Measurements from ENCODE around the gene BTD.

DNA sequence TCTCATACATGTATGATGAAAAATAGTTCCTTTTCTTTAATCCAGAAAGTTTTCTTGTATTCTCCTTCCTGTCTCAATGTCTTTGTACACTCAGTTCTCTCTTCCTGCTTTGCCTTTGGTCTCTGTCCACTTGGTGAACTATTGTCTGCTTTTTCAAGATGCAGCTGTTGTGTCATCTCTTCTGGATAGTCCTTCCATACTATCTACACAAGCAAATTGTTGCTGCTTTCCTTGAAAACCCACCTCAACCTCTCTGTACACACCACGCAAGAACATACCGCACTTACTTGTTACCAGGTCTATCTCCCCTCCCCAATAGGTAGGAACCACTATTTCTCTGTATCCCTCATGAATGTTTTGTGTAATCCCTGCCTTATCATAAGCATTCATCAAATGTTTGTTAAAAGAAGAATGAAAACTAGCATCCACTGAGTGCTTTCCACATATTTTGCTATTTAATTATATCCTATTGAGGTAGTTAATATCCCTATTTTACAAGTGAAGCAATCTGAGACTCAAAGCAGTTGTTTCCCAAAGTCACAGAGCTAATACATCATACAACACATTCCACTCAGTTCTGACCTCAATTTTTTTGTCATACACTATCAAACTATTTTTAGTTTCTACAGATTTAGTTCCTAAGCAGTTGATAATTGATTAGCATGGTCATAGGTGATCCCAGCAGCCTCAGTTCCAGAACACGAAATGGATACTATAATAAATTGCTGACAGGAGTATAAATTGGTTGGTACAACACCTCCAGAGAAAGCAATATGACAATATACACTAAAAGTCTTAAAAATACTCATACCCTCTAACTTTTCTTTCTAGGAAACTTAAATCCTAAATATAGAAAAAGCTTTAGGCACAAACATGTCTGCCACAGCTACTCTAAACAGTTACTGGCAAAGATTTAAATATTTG lies 19.8 kb upstream of the BTD start:
- TF ChIP-seq POLR2A (IDR thresholded peaks at IDR 0.05; ENCODE audit: low read length) (no peak), GATA1 (IDR thresholded peaks at IDR 0.05; ENCODE audit: low read depth, low read length) (no peak)

All from erythroblast (primary cell).